Parathyroid adenoma (tissue), 2 donors: ENCODE measurements around the gene LUZP2.

Experiments used
- H2AFZ ChIP-seq: fragments of 300-600 bp; sonication (generic); one replicate; pipeline ENCODE4 v1.7.0; 2017; ENCODE audit warnings: antibody characterized with exemption, mild to moderate bottlenecking
- H3K27ac ChIP-seq: fragments of 300-600 bp; sonication (generic); one replicate; pipeline ENCODE4 v1.7.0; 2017
- H3K27me3 ChIP-seq: fragments of 300-600 bp; sonication (generic); one replicate; pipeline ENCODE4 v1.7.0; 2017; ENCODE audit warnings: low read length; ENCODE audit not compliant: control insufficient read depth, insufficient read depth
- H3K36me3 ChIP-seq: fragments of 300-600 bp; sonication (generic); one replicate; pipeline ENCODE4 v1.7.0; 2017; ENCODE audit warnings: low read length; ENCODE audit not compliant: control insufficient read depth, insufficient read depth
- H3K4me1 ChIP-seq: fragments of 300-600 bp; sonication (generic); one replicate; pipeline ENCODE4 v1.7.0; 2017; ENCODE audit warnings: control low read depth
- H3K4me2 ChIP-seq: fragments of 300-600 bp; sonication (generic); one replicate; pipeline ENCODE4 v1.7.0; 2017; ENCODE audit warnings: low read length
- H3K4me3 ChIP-seq: fragments of 300-600 bp; sonication (generic); one replicate; pipeline ENCODE4 v1.7.0; 2017; ENCODE audit warnings: low read depth, low read length
- H3K79me2 ChIP-seq: fragments of 300-600 bp; sonication (generic); one replicate; pipeline ENCODE4 v1.7.0; 2017; ENCODE audit warnings: control low read depth
- H3K9ac ChIP-seq: fragments of 300-600 bp; sonication (generic); one replicate; pipeline ENCODE4 v1.7.0; 2017; ENCODE audit warnings: mild to moderate bottlenecking
- H3K9me3 ChIP-seq: fragments of 300-600 bp; sonication (generic); one replicate; pipeline ENCODE4 v1.7.0; 2017; ENCODE audit warnings: low read length; ENCODE audit not compliant: control insufficient read depth
- CTCF ChIP-seq: fragments of 300-600 bp; sonication (generic); IDR thresholded peaks from one replicate; pipeline ENCODE4 v1.7.0; 2017; ENCODE audit warnings: antibody characterized with exemption, mild to moderate bottlenecking
- donor health status: primary hyperparathyroidism.

Gene LUZP2

DNA sequence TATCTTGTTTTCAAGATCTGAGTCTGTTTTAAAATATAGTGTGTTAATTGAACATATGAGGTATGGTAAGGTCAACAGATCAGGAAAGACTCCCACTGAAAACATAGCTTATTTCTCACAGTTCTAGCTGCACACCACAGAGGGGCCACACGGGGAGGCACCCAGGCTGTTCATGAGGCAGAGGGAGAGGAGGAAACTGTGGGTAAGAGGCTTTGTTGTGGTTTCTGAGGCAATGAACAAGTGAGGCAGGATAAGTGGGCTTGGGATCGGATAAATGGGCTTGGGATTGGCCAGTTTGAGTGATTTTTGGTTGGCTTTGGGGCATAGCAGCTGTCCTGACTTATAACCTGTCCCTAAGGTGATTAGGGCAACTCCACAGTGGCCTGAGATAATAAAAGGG is 242.1 kb downstream of the LUZP2 start:
- H3K4me2 ChIP-seq = no peak overlapping the region
- H3K79me2 ChIP-seq = no peaks in the 10 kb centered on the region
- no peaks in the 10 kb centered on the region for H3K27me3 ChIP-seq
- H3K4me1 ChIP-seq = no peaks in the 10 kb centered on the region
- no peak overlapping the region for H3K27ac ChIP-seq
- H3K9ac ChIP-seq = no peak overlapping the region
- H2AFZ ChIP-seq = no peak overlapping the region
- H3K36me3 ChIP-seq = no peaks in the 10 kb centered on the region
- H3K9me3 ChIP-seq = no peaks in the 10 kb centered on the region
- TF ChIP-seq CTCF = no peak
- no peak overlapping the region for H3K4me3 ChIP-seq

DNA sequence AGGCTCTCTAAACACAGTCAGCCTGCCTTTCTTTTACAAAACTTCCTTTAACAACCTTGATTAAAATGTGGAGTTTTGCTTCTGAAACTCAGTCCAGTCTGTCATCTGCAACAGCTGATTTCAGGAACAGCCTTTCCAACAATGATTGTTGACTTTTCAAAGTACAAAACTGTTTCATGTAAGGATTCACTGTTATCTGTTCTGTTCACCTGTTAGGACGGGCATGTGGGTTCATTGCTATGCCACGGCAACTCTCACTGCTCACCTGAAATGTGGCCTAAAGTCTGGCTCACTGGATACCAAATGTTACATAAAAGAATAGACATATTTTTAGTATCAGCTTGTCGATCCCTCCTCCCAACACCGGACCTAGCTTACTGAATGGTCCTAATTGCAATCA is 242.8 kb downstream of the LUZP2 start:
- Histone ChIP-seq H3K27ac (no peak overlapping the region), H3K4me1 (no peaks in the 10 kb centered on the region), H3K4me2 (no peak overlapping the region), H3K9ac (no peak overlapping the region), H2AFZ (no peak overlapping the region), H3K79me2 (no peaks in the 10 kb centered on the region), H3K36me3 (no peaks in the 10 kb centered on the region), H3K4me3 (no peak overlapping the region), H3K9me3 (no peaks in the 10 kb centered on the region), H3K27me3 (no peaks in the 10 kb centered on the region)
- TF ChIP-seq CTCF = no peak

- no peak overlapping the region for H3K27ac ChIP-seq
- no peaks in the 10 kb centered on the region for H3K9me3 ChIP-seq
- no peaks in the 10 kb centered on the region for H3K27me3 ChIP-seq
- no peak overlapping the region for H3K9ac ChIP-seq
- no peaks in the 10 kb centered on the region for H3K79me2 ChIP-seq
- H2AFZ ChIP-seq = no peak overlapping the region
- no peak for TF ChIP-seq CTCF
- H3K36me3 ChIP-seq = no peaks in the 10 kb centered on the region
- H3K4me3 ChIP-seq = no peak overlapping the region
- no peak overlapping the region for H3K4me2 ChIP-seq
- H3K4me1 ChIP-seq = no peaks in the 10 kb centered on the region
These were observed 250.7 kb downstream of the LUZP2 start for GRCh38 chr11:24747275-24748251.

GRCh38 chr11:24748261-24748660 is 251.4 kb downstream of the LUZP2 start:
- no peak overlapping the region for H3K27ac ChIP-seq
- no peaks in the 10 kb centered on the region for H3K36me3 ChIP-seq
- H3K4me2 ChIP-seq = no peak overlapping the region
- H3K4me1 ChIP-seq = no peaks in the 10 kb centered on the region
- no peak overlapping the region for H3K4me3 ChIP-seq
- H3K79me2 ChIP-seq = no peaks in the 10 kb centered on the region
- no peaks in the 10 kb centered on the region for H3K9me3 ChIP-seq
- no peak for TF ChIP-seq CTCF
- no peak overlapping the region for H2AFZ ChIP-seq
- no peaks in the 10 kb centered on the region for H3K27me3 ChIP-seq
- H3K9ac ChIP-seq = no peak overlapping the region

- Histone ChIP-seq H3K4me3 (no peak overlapping the region), H3K9me3 (no peaks in the 10 kb centered on the region), H3K36me3 (no peaks in the 10 kb centered on the region), H3K27ac (no peak overlapping the region), H3K4me2 (no peak overlapping the region), H3K4me1 (no peaks in the 10 kb centered on the region), H3K27me3 (no peaks in the 10 kb centered on the region), H2AFZ (no peak overlapping the region), H3K9ac (no peak overlapping the region), H3K79me2 (no peaks in the 10 kb centered on the region)
- no peak for TF ChIP-seq CTCF
These were observed 257.6 kb downstream of the LUZP2 start for GRCh38 chr11:24754406-24754805.
